ENCODE results near the gene FOXC1.

Gene FOXC1

GRCh38 chr6:1577146-1577680 is 32.5 kb upstream of the FOXC1 start:
- CTCF ChIA-PET, result no interaction called here
- H3K4me3 Mint-ChIP-seq, result no peak overlapping the region
- peaks cover 13% of the 10 kb centered on the region for H3K27me3 Mint-ChIP-seq

GRCh38 chr6:1577896-1578745 is 31.6 kb upstream of the FOXC1 start:
- DNase-seq, result no peak
- Mint-ChIP-seq H3K4me3 (no peak overlapping the region), H3K4me1 (no peaks in the 10 kb centered on the region), H3K27ac (no peak overlapping the region), H3K36me3 (no peaks in the 10 kb centered on the region), H3K9me3 (no peaks in the 10 kb centered on the region), H3K27me3 (peaks cover 11% of the 10 kb centered on the region)
- CTCF ChIA-PET, result no interaction called here

More at GRCh38 chr6:1577146-1577680, 32.5 kb upstream of the FOXC1 start:
- Mint-ChIP-seq H3K9me3 (no peaks in the 10 kb centered on the region), H3K27ac (no peak overlapping the region), H3K4me1 (no peaks in the 10 kb centered on the region), H3K36me3 (no peaks in the 10 kb centered on the region)
- no peak for DNase-seq

- Mint-ChIP-seq H3K27me3 (peaks cover 11% of the 10 kb centered on the region), H3K27ac (no peak overlapping the region), H3K4me3 (no peak overlapping the region), H3K36me3 (no peaks in the 10 kb centered on the region), H3K4me1 (no peaks in the 10 kb centered on the region), H3K9me3 (no peaks in the 10 kb centered on the region)
- DNase-seq, result no peak
- CTCF ChIA-PET, result no interaction called here
These were observed 30.6 kb upstream of the FOXC1 start for GRCh38 chr6:1579096-1579495.

- Mint-ChIP-seq H3K9me3 (no peaks in the 10 kb centered on the region), H3K27ac (no peak overlapping the region), H3K27me3 (peaks cover 12% of the 10 kb centered on the region), H3K36me3 (no peaks in the 10 kb centered on the region), H3K4me1 (no peaks in the 10 kb centered on the region), H3K4me3 (no peak overlapping the region)
- no peak for DNase-seq
- CTCF ChIA-PET, result no interaction called here
These were observed 29.6 kb upstream of the FOXC1 start for GRCh38 chr6:1580109-1580508.

- Mint-ChIP-seq H3K9me3 (no peaks in the 10 kb centered on the region), H3K27ac (no peak overlapping the region)
- CTCF ChIA-PET, result no interaction called here
These were observed 29.1 kb upstream of the FOXC1 start for GRCh38 chr6:1580585-1580984.

GRCh38 chr6:1581120-1581991 is 28.4 kb upstream of the FOXC1 start:
- no peaks in the 10 kb centered on the region for H3K4me1 Mint-ChIP-seq

More at GRCh38 chr6:1580585-1580984, 29.1 kb upstream of the FOXC1 start:
- no peak for DNase-seq
- Mint-ChIP-seq H3K36me3 (no peaks in the 10 kb centered on the region), H3K4me1 (no peaks in the 10 kb centered on the region), H3K4me3 (no peak overlapping the region), H3K27me3 (peaks cover 17% of the 10 kb centered on the region)

GRCh38 chr6:1584146-1584545 is 25.6 kb upstream of the FOXC1 start:
- Mint-ChIP-seq H3K36me3 (no peaks in the 10 kb centered on the region), H3K4me1 (no peaks in the 10 kb centered on the region)
- DNase-seq, result no peak

More at GRCh38 chr6:1581120-1581991, 28.4 kb upstream of the FOXC1 start:
- no peaks in the 10 kb centered on the region for H3K9me3 Mint-ChIP-seq
- H3K4me3 Mint-ChIP-seq, result no peak overlapping the region
- H3K27me3 Mint-ChIP-seq, result peaks cover 17% of the 10 kb centered on the region
- no peak for DNase-seq
- H3K27ac Mint-ChIP-seq, result no peak overlapping the region
- no peaks in the 10 kb centered on the region for H3K36me3 Mint-ChIP-seq
- CTCF ChIA-PET, result no interaction called here

GRCh38 chr6:1584996-1585668 is 24.6 kb upstream of the FOXC1 start:
- Mint-ChIP-seq H3K4me1 (no peaks in the 10 kb centered on the region), H3K27ac (no peak overlapping the region), H3K27me3 (peaks cover 11% of the 10 kb centered on the region), H3K9me3 (no peaks in the 10 kb centered on the region), H3K4me3 (no peak overlapping the region), H3K36me3 (no peaks in the 10 kb centered on the region)
- DNase-seq, result no peak
- CTCF ChIA-PET, result interaction anchor here (1.0 kb wide), 1 partner anchor 11 kb away, joined by 4 read pairs; no protein-coding TSS in a partner anchor

More at GRCh38 chr6:1584146-1584545, 25.6 kb upstream of the FOXC1 start:
- no peak overlapping the region for H3K4me3 Mint-ChIP-seq
- peaks cover 11% of the 10 kb centered on the region for H3K27me3 Mint-ChIP-seq
- no peaks in the 10 kb centered on the region for H3K9me3 Mint-ChIP-seq
- CTCF ChIA-PET, result no interaction called here
- H3K27ac Mint-ChIP-seq, result no peak overlapping the region

- Mint-ChIP-seq H3K27ac (no peak overlapping the region), H3K4me3 (no peak overlapping the region), H3K4me1 (no peaks in the 10 kb centered on the region), H3K9me3 (no peaks in the 10 kb centered on the region), H3K27me3 (peaks cover 13% of the 10 kb centered on the region), H3K36me3 (no peaks in the 10 kb centered on the region)
- CTCF ChIA-PET, result interaction anchor here (1.0 kb wide), 1 partner anchor 10 kb away, joined by 4 read pairs; no protein-coding TSS in a partner anchor
- no peak for DNase-seq
These were observed 24.1 kb upstream of the FOXC1 start for GRCh38 chr6:1585669-1586049.

- Mint-ChIP-seq H3K4me1 (no peaks in the 10 kb centered on the region), H3K27me3 (peaks cover 17% of the 10 kb centered on the region), H3K9me3 (no peaks in the 10 kb centered on the region), H3K4me3 (no peak overlapping the region), H3K27ac (no peak overlapping the region), H3K36me3 (no peaks in the 10 kb centered on the region)
- CTCF ChIA-PET, result interaction anchor here (1.0 kb wide), 1 partner anchor 10 kb away, joined by 4 read pairs; no protein-coding TSS in a partner anchor
- DNase-seq, result no peak
These were observed 23.5 kb upstream of the FOXC1 start for GRCh38 chr6:1586256-1586655.

- H3K36me3 Mint-ChIP-seq, result no peaks in the 10 kb centered on the region
- CTCF ChIA-PET, result no interaction called here
- H3K4me3 Mint-ChIP-seq, result no peak overlapping the region
- no peak overlapping the region for H3K27ac Mint-ChIP-seq
- DNase-seq, result no peak
- peaks cover 24% of the 10 kb centered on the region for H3K27me3 Mint-ChIP-seq
- H3K9me3 Mint-ChIP-seq, result no peaks in the 10 kb centered on the region
- H3K4me1 Mint-ChIP-seq, result no peaks in the 10 kb centered on the region
These were observed 22.8 kb upstream of the FOXC1 start for GRCh38 chr6:1586861-1587450.

- Mint-ChIP-seq H3K4me3 (no peak overlapping the region), H3K27ac (no peak overlapping the region), H3K27me3 (peaks cover 27% of the 10 kb centered on the region), H3K36me3 (no peaks in the 10 kb centered on the region), H3K4me1 (no peaks in the 10 kb centered on the region), H3K9me3 (no peaks in the 10 kb centered on the region)
- DNase-seq, result no peak
- CTCF ChIA-PET, result no interaction called here
These were observed 22.2 kb upstream of the FOXC1 start for GRCh38 chr6:1587546-1587945.

GRCh38 chr6:1587977-1588376 is 21.7 kb upstream of the FOXC1 start:
- Mint-ChIP-seq H3K27ac (no peak overlapping the region), H3K9me3 (no peaks in the 10 kb centered on the region), H3K27me3 (peaks cover 30% of the 10 kb centered on the region), H3K4me3 (no peak overlapping the region), H3K36me3 (no peaks in the 10 kb centered on the region), H3K4me1 (no peaks in the 10 kb centered on the region)
- CTCF ChIA-PET, result no interaction called here
- no peak for DNase-seq

- peaks cover 43% of the 10 kb centered on the region for H3K27me3 Mint-ChIP-seq
- CTCF ChIA-PET, result no interaction called here
- H3K27ac Mint-ChIP-seq, result no peak overlapping the region
- no peaks in the 10 kb centered on the region for H3K36me3 Mint-ChIP-seq
- no peak for DNase-seq
- no peaks in the 10 kb centered on the region for H3K9me3 Mint-ChIP-seq
- no peaks in the 10 kb centered on the region for H3K4me1 Mint-ChIP-seq
- no peak overlapping the region for H3K4me3 Mint-ChIP-seq
These were observed 20.5 kb upstream of the FOXC1 start for GRCh38 chr6:1589208-1589607.
